Fibroblast of lung (primary cell): Measurements from ENCODE around the gene CACNA2D3. TPM values are rescaled to one million over a fixed set of nuclear protein-coding genes. Genes with fewer than 3 reads are reported as not detected.

Experiments used
- DNase-seq, 2 donors: peaks; one replicate each; pipeline versions ENCODE4 v3.0.0 to v3.0.0-alpha.2; 2010; ENCODE audit warnings: low read depth in 2 of 2
- H2AFZ ChIP-seq: 2 replicates; pipeline ENCODE4 v1.5.1; 2012; ENCODE audit warnings: low read length, control low read depth, inconsistent platforms
- H3K27ac ChIP-seq: 2 replicates; pipeline ENCODE4 v1.5.1; 2011; ENCODE audit warnings: low read length, control low read depth; ENCODE audit not compliant: insufficient read depth
- H3K27me3 ChIP-seq: 2 replicates; pipeline ENCODE4 v1.5.1; 2011; ENCODE audit warnings: mild to moderate bottlenecking, low read length; ENCODE audit not compliant: control insufficient read depth, insufficient read depth
- H3K36me3 ChIP-seq: 2 replicates; pipeline ENCODE4 v1.5.1; 2011; ENCODE audit warnings: low read length; ENCODE audit not compliant: control insufficient read depth, insufficient read depth
- H3K4me1 ChIP-seq: 2 replicates; pipeline ENCODE4 v1.5.1; 2011; ENCODE audit warnings: low read length; ENCODE audit not compliant: control insufficient read depth, insufficient read depth; ENCODE audit errors: extremely low read depth
- H3K4me2 ChIP-seq: 2 replicates; pipeline ENCODE4 v1.5.1; 2011; ENCODE audit warnings: low read length, control low read depth; ENCODE audit not compliant: insufficient read depth; ENCODE audit errors: extremely low read depth
- H3K4me3 ChIP-seq, 4 experiments: fragments of 200-600 bp in 1 of 4; sonication (generic) in 1 of 4; replicated peaks in 1 of 4; 2 replicates each; pipeline ENCODE4 v1.5.1; 2011 to 2016; ENCODE audit warnings: low read length in 4 of 4, low read depth in 3 of 4, mild to moderate bottlenecking in 3 of 4, control low read depth in 2 of 4, inconsistent platforms in 1 of 4, mixed read lengths in 1 of 4; ENCODE audit not compliant: insufficient read depth in 1 of 4; ENCODE audit errors: control extremely low read depth in 1 of 4
- H3K79me2 ChIP-seq: 2 replicates; pipeline ENCODE4 v1.5.1; 2012; ENCODE audit warnings: mild to moderate bottlenecking, low read length, inconsistent platforms; ENCODE audit not compliant: control insufficient read depth, insufficient read depth
- H3K9ac ChIP-seq: 2 replicates; pipeline ENCODE4 v1.5.1; 2011; ENCODE audit warnings: mild to moderate bottlenecking, low read length, control low read depth; ENCODE audit not compliant: insufficient read depth
- H3K9me3 ChIP-seq: 2 replicates; pipeline ENCODE4 v1.5.1; 2012; ENCODE audit warnings: low read depth, low read length; ENCODE audit not compliant: control insufficient read depth, insufficient read depth
- H4K20me1 ChIP-seq: 2 replicates; pipeline ENCODE4 v1.5.1; 2011; ENCODE audit warnings: low read length; ENCODE audit not compliant: control insufficient read depth, insufficient read depth; ENCODE audit errors: extremely low read depth
- CTCF ChIP-seq, 2 donors: IDR thresholded peaks in 1 of 2; conservative IDR thresholded peaks in 1 of 2; 1 replicate in 1 of 2; 2 replicates in 1 of 2; pipeline ENCODE4 v1.5.1; 2011 to 2012; ENCODE audit warnings: low read length in 2 of 2, control low read depth in 1 of 2, inconsistent platforms in 1 of 2, low read depth in 1 of 2, mild to moderate bottlenecking in 1 of 2
- EZH2 ChIP-seq: IDR thresholded peaks from 2 replicates; pipeline ENCODE4 v1.5.1; 2012; ENCODE audit warnings: low read length, control low read depth, mild to moderate bottlenecking; ENCODE audit errors: missing control alignments
- polyA plus RNA-seq, 2 donors: library from polyadenylated mRNA; depleted of rRNA in 1 of 2; stranded (reverse) in 1 of 2; unstranded in 1 of 2; fragments of >200 nt; gene quantifications; 2 replicates each; pipeline ENCODE4 v1.2.1, GENCODE V29; 2011 to 2012; ENCODE audit warnings: missing spikeins in 1 of 2
- total RNA-seq: library from RNA; depleted of rRNA; stranded (reverse); fragments of >200 nt; gene quantifications from 2 replicates; pipeline ENCODE4 v1.2.1, GENCODE V29; 2014

CACNA2D3 gene
- total and polyA plus RNA-seq, 2 donors (not counting 1 experiment from before 2014, with no cell fraction given) = 1.8 to 11.5 TPM

GRCh38 chr3:54202054-54202453, 79.7 kb downstream of the CACNA2D3 start:
- no peaks in the 10 kb centered on the region for H3K9me3 ChIP-seq
- no peaks in the 10 kb centered on the region for H4K20me1 ChIP-seq
- no peaks in the 10 kb centered on the region for H3K79me2 ChIP-seq
- H2AFZ ChIP-seq = no peak overlapping the region
- H3K4me1 ChIP-seq = no peaks in the 10 kb centered on the region
- H3K4me2 ChIP-seq = no peak overlapping the region
- DNase-seq = no peak
- TF ChIP-seq CTCF (conservative IDR thresholded peaks at IDR 0.05 in 1 of 2, IDR thresholded peaks at IDR 0.05 in 1 of 2; ENCODE audit: low read depth in 1 of 2, low read length in 2 of 2) (no peak), EZH2 (no peak)
- no peak overlapping the region for H3K27ac ChIP-seq
- no peak overlapping the region for H3K9ac ChIP-seq
- H3K4me3 ChIP-seq = no peak overlapping the region
- no peaks in the 10 kb centered on the region for H3K36me3 ChIP-seq
- H3K27me3 ChIP-seq = no peaks in the 10 kb centered on the region

- DNase-seq = no peak
- H4K20me1 ChIP-seq = no peaks in the 10 kb centered on the region
Observed at GRCh38 chr3:54202651-54203248, 80.4 kb downstream of the CACNA2D3 start.

DNA sequence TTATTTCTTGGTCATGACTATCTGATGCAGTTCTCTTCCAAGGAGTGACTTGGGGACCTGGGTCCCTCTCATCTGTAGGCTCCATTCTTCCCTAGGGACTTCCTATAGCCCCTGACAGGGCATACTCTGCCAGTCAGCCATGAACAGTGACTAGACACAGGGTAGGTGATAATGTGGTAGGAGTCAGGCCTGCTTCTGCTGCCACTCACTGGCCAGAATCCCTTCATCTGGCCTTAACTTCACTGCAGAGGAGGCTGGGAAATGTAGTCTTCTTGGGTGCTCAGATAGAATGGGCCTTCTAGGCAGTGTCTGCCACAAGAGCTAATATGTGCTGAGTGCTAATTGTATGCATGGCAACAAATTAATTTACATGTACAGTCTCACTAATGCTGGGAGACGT, 84.5 kb downstream of the CACNA2D3 start:
- H3K36me3 ChIP-seq = no peaks in the 10 kb centered on the region
- H3K9ac ChIP-seq = no peak overlapping the region
- DNase-seq = no peak
- TF ChIP-seq CTCF (conservative IDR thresholded peaks at IDR 0.05 in 1 of 2, IDR thresholded peaks at IDR 0.05 in 1 of 2; ENCODE audit: low read depth in 1 of 2, low read length in 2 of 2) (no peak), EZH2 (no peak)
- no peaks in the 10 kb centered on the region for H3K9me3 ChIP-seq
- no peaks in the 10 kb centered on the region for H3K4me1 ChIP-seq
- H3K27me3 ChIP-seq = no peaks in the 10 kb centered on the region
- H4K20me1 ChIP-seq = no peaks in the 10 kb centered on the region
- no peak overlapping the region for H3K4me3 ChIP-seq
- no peak overlapping the region for H2AFZ ChIP-seq
- no peak overlapping the region for H3K4me2 ChIP-seq
- no peaks in the 10 kb centered on the region for H3K79me2 ChIP-seq
- no peak overlapping the region for H3K27ac ChIP-seq

More at GRCh38 chr3:54202651-54203248, 80.4 kb downstream of the CACNA2D3 start:
- Histone ChIP-seq H3K4me1 (no peaks in the 10 kb centered on the region), H3K27me3 (no peaks in the 10 kb centered on the region), H3K36me3 (no peaks in the 10 kb centered on the region), H3K9ac (no peak overlapping the region), H3K9me3 (no peaks in the 10 kb centered on the region), H3K4me3 (no peak overlapping the region), H2AFZ (no peak overlapping the region), H3K79me2 (no peaks in the 10 kb centered on the region), H3K4me2 (no peak overlapping the region), H3K27ac (no peak overlapping the region)
- TF ChIP-seq EZH2 (no peak), CTCF (conservative IDR thresholded peaks at IDR 0.05 in 1 of 2, IDR thresholded peaks at IDR 0.05 in 1 of 2; ENCODE audit: low read depth in 1 of 2, low read length in 2 of 2) (no peak)
